ENCODE data around the gene CTNNA1.
A peak's percentile ranks its signal among the peaks of the same experiment; 100 is the strongest.
"Not testable (repeated sequence)": the region's sequence is repeated elsewhere in the genome, so short reads cannot be mapped to it uniquely, and the experiment has no call there.

Gene CTNNA1

GRCh38 chr5:138752951-138753793 lies at the start of gene CTNNA1:
Gene CTNNA1 (plus strand): TSS chr5:138753425. CDS start chr5:138781925, 28,500 bp downstream.
- peak; percentile 79 for DNase-seq

- DNase-seq, result not testable (repeated sequence)
These were observed 49.4 kb upstream of the CTNNA1 start for GRCh38 chr5:138703777-138704176.

- no peak for DNase-seq
These were observed 48.2 kb upstream of the CTNNA1 start for GRCh38 chr5:138705007-138705406.

GRCh38 chr5:138705567-138705966 lies 47.7 kb upstream of the CTNNA1 start:
- no peak for DNase-seq

- no peak for DNase-seq
These were observed 46.4 kb upstream of the CTNNA1 start for GRCh38 chr5:138706655-138707480.

GRCh38 chr5:138708791-138709190 lies 44.4 kb upstream of the CTNNA1 start:
- no peak for DNase-seq

GRCh38 chr5:138709202-138709601 lies 44.0 kb upstream of the CTNNA1 start:
- no peak for DNase-seq

GRCh38 chr5:138711087-138711486 lies 42.1 kb upstream of the CTNNA1 start:
- peak; percentile 35 for DNase-seq

- DNase-seq, result peak; percentile 81
These were observed 41.4 kb upstream of the CTNNA1 start for GRCh38 chr5:138711811-138712210.

GRCh38 chr5:138712324-138712723 lies 40.9 kb upstream of the CTNNA1 start:
- no peak for DNase-seq

- DNase-seq, result no peak
These were observed 40.4 kb upstream of the CTNNA1 start for GRCh38 chr5:138712791-138713190.

GRCh38 chr5:138713247-138713646 lies 40.0 kb upstream of the CTNNA1 start:
- no peak for DNase-seq

GRCh38 chr5:138714694-138715093 lies 38.5 kb upstream of the CTNNA1 start:
- no peak for DNase-seq

GRCh38 chr5:138715931-138716432 lies 37.2 kb upstream of the CTNNA1 start:
- not testable (repeated sequence) for DNase-seq

GRCh38 chr5:138716456-138716924 lies 36.7 kb upstream of the CTNNA1 start:
- no peak for DNase-seq

- no peak for DNase-seq
These were observed 35.8 kb upstream of the CTNNA1 start for GRCh38 chr5:138717399-138717798.

GRCh38 chr5:138719811-138720210 lies 33.4 kb upstream of the CTNNA1 start:
- no peak for DNase-seq

- no peak for DNase-seq
These were observed 32.4 kb upstream of the CTNNA1 start for GRCh38 chr5:138720840-138721239.

- no peak for DNase-seq
These were observed 31.2 kb upstream of the CTNNA1 start for GRCh38 chr5:138721979-138722378.

- no peak for DNase-seq
These were observed 30.6 kb upstream of the CTNNA1 start for GRCh38 chr5:138722544-138723177.

- peak; percentile 54 for DNase-seq
These were observed 28.6 kb upstream of the CTNNA1 start for GRCh38 chr5:138724470-138725146.

- DNase-seq, result peak; percentile 78
These were observed 27.9 kb upstream of the CTNNA1 start for GRCh38 chr5:138725153-138725817.
